HG03460 (cell line): Measurements from ENCODE around the gene BBS9.

Experiments used
- ATAC-seq: cut with Tn5 transposase; IDR thresholded peaks from one replicate; pipeline ENCODE4 v1.9.1; 2021; ENCODE audit not compliant: unreplicated experiment

BBS9 gene

GRCh38 chr7:33534833-33535232, 405.5 kb downstream of the BBS9 start:
- ATAC-seq: no peak

GRCh38 chr7:33535989-33536388, 406.6 kb downstream of the BBS9 start:
- ATAC-seq: no peak

GRCh38 chr7:33536398-33537103, 407.2 kb downstream of the BBS9 start:
- no peak for ATAC-seq

GRCh38 chr7:33537104-33537477, 407.7 kb downstream of the BBS9 start:
- ATAC-seq: no peak

- ATAC-seq: no peak
These were observed 409.8 kb downstream of the BBS9 start for GRCh38 chr7:33539198-33539597.

- ATAC-seq: no peak
These were observed 410.5 kb downstream of the BBS9 start for GRCh38 chr7:33539659-33540400.

GRCh38 chr7:33547880-33548279, 418.5 kb downstream of the BBS9 start:
- no peak for ATAC-seq

- ATAC-seq: no peak
These were observed 421.0 kb downstream of the BBS9 start for GRCh38 chr7:33550363-33550762.

GRCh38 chr7:33550979-33551378, 421.6 kb downstream of the BBS9 start:
- ATAC-seq: no peak

- ATAC-seq: no peak
These were observed 424.7 kb downstream of the BBS9 start for GRCh38 chr7:33554046-33554445.

GRCh38 chr7:33554576-33554975, 425.2 kb downstream of the BBS9 start:
- ATAC-seq: no peak

- no peak for ATAC-seq
These were observed 427.1 kb downstream of the BBS9 start for GRCh38 chr7:33556472-33556871.

GRCh38 chr7:33558549-33559323, 429.4 kb downstream of the BBS9 start:
- ATAC-seq: no peak

- ATAC-seq: no peak
These were observed 430.0 kb downstream of the BBS9 start for GRCh38 chr7:33559324-33559710.

GRCh38 chr7:33562996-33563395, 433.6 kb downstream of the BBS9 start:
- ATAC-seq: no peak

- no peak for ATAC-seq
These were observed 434.3 kb downstream of the BBS9 start for GRCh38 chr7:33563651-33564050.

- no peak for ATAC-seq
These were observed 448.8 kb downstream of the BBS9 start for GRCh38 chr7:33578166-33578565.

GRCh38 chr7:33578881-33579672, 449.7 kb downstream of the BBS9 start:
- ATAC-seq: no peak

- ATAC-seq: no peak
These were observed 450.3 kb downstream of the BBS9 start for GRCh38 chr7:33579673-33579960.

GRCh38 chr7:33581236-33581635, 451.9 kb downstream of the BBS9 start:
- no peak for ATAC-seq

- ATAC-seq: no peak
These were observed 452.7 kb downstream of the BBS9 start for GRCh38 chr7:33582104-33582503.
